ENCODE measurements around the gene EPB41L3. TPM values are rescaled to one million over a fixed set of nuclear protein-coding genes. Genes with fewer than 3 reads are reported as not detected.

Gene EPB41L3
- total RNA-seq, 1 donor from 2014 or later: 41.7 TPM

GRCh38 chr18:5556310-5556974 lies 12.6 kb upstream of the EPB41L3 start:
- H3K36me3 Mint-ChIP-seq (ENCODE audit: insufficient read depth): no peaks in the 10 kb centered on the region
- peak overlapping the region; percentile 6 for H3K27ac Mint-ChIP-seq
- peaks cover 17% of the 10 kb centered on the region for H3K4me1 Mint-ChIP-seq (ENCODE audit: low read depth)
- H3K27me3 Mint-ChIP-seq: peaks cover 18% of the 10 kb centered on the region
- no peak for DNase-seq (ENCODE audit: low spot score, unreplicated experiment)
- TF ChIP-seq, protein P1, sequence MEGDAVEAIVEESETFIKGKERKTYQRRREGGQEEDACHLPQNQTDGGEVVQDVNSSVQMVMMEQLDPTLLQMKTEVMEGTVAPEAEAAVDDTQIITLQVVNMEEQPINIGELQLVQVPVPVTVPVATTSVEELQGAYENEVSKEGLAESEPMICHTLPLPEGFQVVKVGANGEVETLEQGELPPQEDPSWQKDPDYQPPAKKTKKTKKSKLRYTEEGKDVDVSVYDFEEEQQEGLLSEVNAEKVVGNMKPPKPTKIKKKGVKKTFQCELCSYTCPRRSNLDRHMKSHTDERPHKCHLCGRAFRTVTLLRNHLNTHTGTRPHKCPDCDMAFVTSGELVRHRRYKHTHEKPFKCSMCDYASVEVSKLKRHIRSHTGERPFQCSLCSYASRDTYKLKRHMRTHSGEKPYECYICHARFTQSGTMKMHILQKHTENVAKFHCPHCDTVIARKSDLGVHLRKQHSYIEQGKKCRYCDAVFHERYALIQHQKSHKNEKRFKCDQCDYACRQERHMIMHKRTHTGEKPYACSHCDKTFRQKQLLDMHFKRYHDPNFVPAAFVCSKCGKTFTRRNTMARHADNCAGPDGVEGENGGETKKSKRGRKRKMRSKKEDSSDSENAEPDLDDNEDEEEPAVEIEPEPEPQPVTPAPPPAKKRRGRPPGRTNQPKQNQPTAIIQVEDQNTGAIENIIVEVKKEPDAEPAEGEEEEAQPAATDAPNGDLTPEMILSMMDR (IDR thresholded peaks at IDR 0.05; ENCODE audit: unreplicated experiment): no peak
- H3K9me3 Mint-ChIP-seq (ENCODE audit: low read depth): no peaks in the 10 kb centered on the region
- H3K4me3 Mint-ChIP-seq (ENCODE audit: low read depth): no peak overlapping the region

GRCh38 chr18:5554629-5555028 lies 10.8 kb upstream of the EPB41L3 start:
- TF ChIP-seq, protein P1 (IDR thresholded peaks at IDR 0.05; ENCODE audit: unreplicated experiment): no peak
- H3K9me3 Mint-ChIP-seq (ENCODE audit: low read depth): no peaks in the 10 kb centered on the region

DNA sequence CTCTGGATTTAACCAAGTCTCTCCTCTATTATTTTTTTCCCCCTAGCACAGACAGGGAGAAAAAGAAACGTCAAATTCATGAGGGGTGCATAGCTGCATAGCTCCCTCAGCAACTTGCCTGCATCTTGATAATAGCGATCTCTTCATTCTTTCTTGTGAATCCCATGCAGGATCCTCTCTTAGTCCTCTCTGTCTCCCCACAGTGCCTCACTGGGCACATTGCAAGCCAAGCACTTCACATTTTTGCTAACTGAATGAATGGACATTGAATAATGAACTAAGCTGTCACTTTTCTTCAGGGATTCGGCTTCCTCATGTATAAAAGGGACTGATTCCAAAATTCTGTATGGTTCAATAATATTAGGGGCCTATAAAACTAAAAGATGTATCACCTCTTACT lies 2.9 kb upstream of the EPB41L3 start:
- Mint-ChIP-seq H3K27ac (no peak overlapping the region), H3K36me3 (ENCODE audit: insufficient read depth) (no peaks in the 10 kb centered on the region), H3K9me3 (ENCODE audit: low read depth) (no peaks in the 10 kb centered on the region), H3K4me1 (ENCODE audit: low read depth) (peaks cover 21% of the 10 kb centered on the region), H3K4me3 (ENCODE audit: low read depth) (no peak overlapping the region), H3K27me3 (peaks cover 8% of the 10 kb centered on the region)
- no peak for DNase-seq (ENCODE audit: low spot score, unreplicated experiment)
- TF ChIP-seq, protein P1 (IDR thresholded peaks at IDR 0.05; ENCODE audit: unreplicated experiment): peak; percentile 47

More at GRCh38 chr18:5554629-5555028, 10.8 kb upstream of the EPB41L3 start:
- Mint-ChIP-seq H3K4me1 (ENCODE audit: low read depth) (peaks cover 17% of the 10 kb centered on the region), H3K27ac (no peak overlapping the region), H3K27me3 (peaks cover 18% of the 10 kb centered on the region), H3K36me3 (ENCODE audit: insufficient read depth) (no peaks in the 10 kb centered on the region), H3K4me3 (ENCODE audit: low read depth) (no peak overlapping the region)
- no peak for DNase-seq (ENCODE audit: low spot score, unreplicated experiment)

DNA sequence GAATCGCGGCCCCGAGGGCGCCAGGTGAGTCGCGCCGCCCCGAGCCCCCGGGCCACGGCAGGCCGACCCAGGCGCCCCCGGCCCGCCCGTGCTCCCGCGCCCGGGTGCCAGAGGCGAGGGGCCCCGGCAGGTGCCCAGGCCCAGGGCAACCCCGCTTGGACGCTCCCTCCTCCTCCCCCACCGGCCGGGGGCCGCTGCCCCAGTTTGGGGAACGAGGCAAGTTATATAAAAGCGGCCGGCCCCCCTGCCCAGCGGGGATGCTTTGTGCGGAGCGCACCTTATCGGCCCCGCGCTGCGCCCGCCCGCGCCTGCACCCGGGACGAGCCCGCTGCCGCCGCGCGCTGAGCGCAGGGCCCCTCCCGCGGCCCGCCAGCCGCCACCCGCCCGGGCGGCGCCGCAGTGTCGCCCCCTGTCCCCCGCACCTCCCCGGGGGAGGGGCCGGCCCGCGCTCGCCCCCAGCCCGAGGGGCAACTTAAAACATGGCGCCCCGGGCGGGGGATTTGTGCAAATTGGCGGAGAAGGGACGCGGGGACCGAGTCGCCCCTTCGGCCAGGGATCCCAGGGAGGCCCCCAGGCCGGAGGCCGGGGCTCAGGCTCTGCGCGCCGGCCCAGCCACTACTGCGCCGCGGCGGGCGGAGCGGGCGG lies 639 bp downstream of the EPB41L3 start:
- no peaks in the 10 kb centered on the region for H3K36me3 Mint-ChIP-seq (ENCODE audit: insufficient read depth)
- peak overlapping the region; percentile 93 for H3K27ac Mint-ChIP-seq
- H3K4me3 Mint-ChIP-seq (ENCODE audit: low read depth): peak overlapping the region; percentile 84
- H3K4me1 Mint-ChIP-seq (ENCODE audit: low read depth): peaks cover 21% of the 10 kb centered on the region
- no peaks in the 10 kb centered on the region for H3K9me3 Mint-ChIP-seq (ENCODE audit: low read depth)
- DNase-seq (ENCODE audit: low spot score, unreplicated experiment): peak; percentile 43
- TF ChIP-seq, protein P1 (IDR thresholded peaks at IDR 0.05; ENCODE audit: unreplicated experiment): no peak
- peaks cover 8% of the 10 kb centered on the region for H3K27me3 Mint-ChIP-seq

DNA sequence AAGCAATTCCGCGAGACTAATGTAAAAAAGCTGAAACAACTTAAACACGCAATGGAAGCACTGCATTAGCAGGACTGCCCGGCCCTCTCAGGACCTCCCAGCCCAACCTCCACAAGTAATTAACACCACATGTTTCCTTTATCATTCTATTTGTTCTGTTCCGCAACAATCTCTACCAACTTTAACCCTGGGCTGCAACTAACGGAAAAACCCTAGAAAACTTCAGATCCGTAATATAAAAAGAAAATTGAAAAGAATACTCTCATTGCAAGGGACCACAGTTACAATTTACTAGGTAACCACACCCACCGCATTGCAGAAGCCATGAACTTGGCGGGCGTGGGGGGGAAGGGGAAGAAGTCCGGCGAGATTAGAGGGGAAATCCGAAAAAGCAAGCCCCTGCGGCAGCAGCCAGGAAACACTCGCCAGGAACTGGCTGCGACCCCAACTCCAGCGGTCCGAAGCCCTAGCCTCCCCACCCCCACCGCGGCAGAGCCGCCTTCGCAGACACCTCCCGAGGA lies 1.2 kb downstream of the EPB41L3 start:
- Mint-ChIP-seq H3K4me1 (ENCODE audit: low read depth) (peaks cover 15% of the 10 kb centered on the region), H3K9me3 (ENCODE audit: low read depth) (no peaks in the 10 kb centered on the region), H3K36me3 (ENCODE audit: insufficient read depth) (no peaks in the 10 kb centered on the region), H3K27me3 (peaks cover 8% of the 10 kb centered on the region), H3K27ac (peak overlapping the region; percentile 93), H3K4me3 (ENCODE audit: low read depth) (peak overlapping the region; percentile 84)
- TF ChIP-seq, protein P1 (IDR thresholded peaks at IDR 0.05; ENCODE audit: unreplicated experiment): no peak
- peak; percentile 30 for DNase-seq (ENCODE audit: low spot score, unreplicated experiment)
